Endodermal cell (in vitro differentiated cells): ENCODE results near the gene DENND4C. TPM values are rescaled to one million over a fixed set of nuclear protein-coding genes. Genes with fewer than 3 reads are reported as not detected.

Source experiments
- DNase-seq: peaks from one replicate; pipeline ENCODE4 v3.0.0-alpha.2; 2017
- H3K27ac ChIP-seq: 2 replicates; pipeline ENCODE4 v1.5.1; 2013; ENCODE audit warnings: mild to moderate bottlenecking, low read depth, low read length, moderate library complexity
- H3K27me3 ChIP-seq: 2 replicates; pipeline ENCODE4 v1.6.1; 2013; ENCODE audit warnings: mild to moderate bottlenecking, low read length, moderate library complexity; ENCODE audit not compliant: insufficient read depth, control insufficient read depth, poor library complexity, severe bottlenecking
- H3K36me3 ChIP-seq: 2 replicates; pipeline ENCODE4 v1.7.0; 2013; ENCODE audit warnings: mild to moderate bottlenecking, low read length, moderate library complexity; ENCODE audit not compliant: control insufficient read depth, insufficient read depth
- H3K4me1 ChIP-seq: one replicate; pipeline ENCODE4 v1.7.0; 2013; ENCODE audit warnings: low read length; ENCODE audit not compliant: control insufficient read depth, insufficient read depth
- H3K4me3 ChIP-seq: 2 replicates; pipeline ENCODE4 v1.5.1; 2013; ENCODE audit warnings: mild to moderate bottlenecking, low read length, moderate library complexity
- H3K9ac ChIP-seq: 2 replicates; pipeline ENCODE4 v1.6.1; 2013; ENCODE audit warnings: mild to moderate bottlenecking, low read length, moderate library complexity; ENCODE audit not compliant: poor library complexity, severe bottlenecking; ENCODE audit errors: extremely low read depth
- H3K9me3 ChIP-seq: 2 replicates; pipeline ENCODE4 v1.6.1; 2013; ENCODE audit warnings: mild to moderate bottlenecking, low read length, moderate library complexity; ENCODE audit not compliant: control insufficient read depth
- H3K27ac Mint-ChIP-seq: 2 replicates; pipeline ENCODE4 v1.8.0; 2020; ENCODE audit warnings: mixed read lengths
- H3K27me3 Mint-ChIP-seq: 2 replicates; pipeline ENCODE4 v1.8.0; 2021; ENCODE audit warnings: mild to moderate bottlenecking, mixed read lengths; ENCODE audit not compliant: insufficient read depth
- H3K36me3 Mint-ChIP-seq: 2 replicates; pipeline ENCODE4 v1.8.0; 2020; ENCODE audit warnings: low read depth, mixed read lengths
- H3K4me1 Mint-ChIP-seq: 2 replicates; pipeline ENCODE4 v1.8.0; 2020; ENCODE audit warnings: mixed read lengths
- H3K4me3 Mint-ChIP-seq: 2 replicates; pipeline ENCODE4 v1.8.0; 2020; ENCODE audit warnings: mild to moderate bottlenecking, moderate library complexity, mixed read lengths
- H3K9me3 Mint-ChIP-seq: 2 replicates; pipeline ENCODE4 v1.8.0; 2020; ENCODE audit warnings: mild to moderate bottlenecking, mixed read lengths
- CTCF ChIP-seq: fragments of 200-600 bp; sonication (generic); conservative IDR thresholded peaks from 2 replicates; pipeline ENCODE4 v1.5.0; 2021; ENCODE audit warnings: antibody characterized with exemption, mild to moderate bottlenecking
- WGBS, 2 experiments: methylation state at CpG; one replicate each; pipeline versions ENCODE4 v1.1.5 to v1.1.7; 2013; ENCODE audit warnings: missing lambda C conversion rate in 2 of 2, mixed read lengths in 1 of 2; ENCODE audit not compliant: insufficient coverage in 1 of 2, insufficient read length in 1 of 2; 5-methylcytosine and 5-hydroxymethylcytosine counted together
- total RNA-seq, 2 donors: library from RNA; stranded (reverse); fragmentation: NEBNext Ultra II Directional in 1 of 2; extraction: Animal tissue kit (Norgen Biotek cat#: 25700) in 1 of 2; gene quantifications; 2 replicates in 1 of 2; 3 replicates in 1 of 2; pipeline ENCODE4 v1.2.1, GENCODE V29; 2021

DENND4C gene
- total RNA-seq, 2 donors from 2014 or later: 25.4 to 27.2 TPM

- H3K9ac ChIP-seq: peak overlapping the region; percentile 82
- WGBS, 2 experiments: 2 to 3% methylated on average over 18 to 36 of the region's 41 CpGs
- peak overlapping the region; percentile 97 for H3K27ac Mint-ChIP-seq
- H3K4me1 Mint-ChIP-seq: peaks cover 4% of the 10 kb centered on the region
- H3K36me3 ChIP-seq: no peaks in the 10 kb centered on the region
- peak overlapping the region; percentile 82 for H3K4me3 ChIP-seq
- peak; percentile 92 for DNase-seq
- peak overlapping the region; percentile 93 for H3K27ac ChIP-seq
- H3K36me3 Mint-ChIP-seq: no peaks in the 10 kb centered on the region
- no peak for TF ChIP-seq CTCF
- no peaks in the 10 kb centered on the region for H3K9me3 Mint-ChIP-seq
- H3K9me3 ChIP-seq: no peaks in the 10 kb centered on the region
- H3K4me3 Mint-ChIP-seq: no peak overlapping the region
- H3K4me1 ChIP-seq: peaks cover 4% of the 10 kb centered on the region
- H3K27me3 Mint-ChIP-seq: peaks cover 2% of the 10 kb centered on the region
- no peaks in the 10 kb centered on the region for H3K27me3 ChIP-seq
Measured at GRCh38 chr9:19229595-19230354, 718 bp upstream of the DENND4C start.

- Histone ChIP-seq H3K4me1 (peaks cover 4% of the 10 kb centered on the region), H3K9ac (peak overlapping the region; percentile 82), H3K27ac (peak overlapping the region; percentile 93), H3K9me3 (no peaks in the 10 kb centered on the region), H3K27me3 (no peaks in the 10 kb centered on the region), H3K36me3 (no peaks in the 10 kb centered on the region), H3K4me3 (peak overlapping the region; percentile 82)
- no peaks in the 10 kb centered on the region for H3K9me3 Mint-ChIP-seq
- no peak for DNase-seq
- H3K4me3 Mint-ChIP-seq: no peak overlapping the region
- no peaks in the 10 kb centered on the region for H3K4me1 Mint-ChIP-seq
- WGBS, 2 experiments: 1% methylated on average over 20 to 35 of the region's 35 CpGs
- TF ChIP-seq CTCF: no peak
- no peaks in the 10 kb centered on the region for H3K27me3 Mint-ChIP-seq
- H3K36me3 Mint-ChIP-seq: no peaks in the 10 kb centered on the region
- H3K27ac Mint-ChIP-seq: no peak overlapping the region
Measured at GRCh38 chr9:19231126-19231903, 822 bp downstream of the DENND4C start.

GRCh38 chr9:19231904-19232822 is 1.7 kb downstream of the DENND4C start:
- no peak overlapping the region for H3K27ac ChIP-seq
- peaks cover 4% of the 10 kb centered on the region for H3K4me1 ChIP-seq
- Mint-ChIP-seq H3K4me3 (no peak overlapping the region), H3K4me1 (no peaks in the 10 kb centered on the region), H3K27me3 (no peaks in the 10 kb centered on the region), H3K9me3 (no peaks in the 10 kb centered on the region), H3K36me3 (no peaks in the 10 kb centered on the region), H3K27ac (no peak overlapping the region)
- no peak for TF ChIP-seq CTCF
- H3K9ac ChIP-seq: peak overlapping the region; percentile 82
- no peaks in the 10 kb centered on the region for H3K9me3 ChIP-seq
- DNase-seq: no peak
- whole genome bisulfite sequencing, 2 experiments: 30 to 49% methylated on average over 7 to 14 of the region's 14 CpGs
- no peaks in the 10 kb centered on the region for H3K36me3 ChIP-seq
- H3K27me3 ChIP-seq: no peaks in the 10 kb centered on the region
- H3K4me3 ChIP-seq: peak overlapping the region; percentile 82
